H9 (cell line): ENCODE results near the gene SCIMP. TPM values are rescaled to one million over a fixed set of nuclear protein-coding genes. Genes with fewer than 3 reads are reported as not detected.

ENCODE experiments used
- DNase-seq: peaks from one replicate; pipeline ENCODE4 v3.0.0-alpha.2; 2017
- H2AFZ ChIP-seq: one replicate; pipeline ENCODE4 v1.6.1; 2013; ENCODE audit warnings: mild to moderate bottlenecking, low read length, control low read depth, moderate library complexity
- H2AK5ac ChIP-seq: 2 replicates; pipeline ENCODE4 v1.6.1; 2013; ENCODE audit warnings: low read length, control low read depth, mixed read lengths; ENCODE audit not compliant: insufficient read length
- H2BK120ac ChIP-seq: one replicate; pipeline ENCODE4 v1.6.1; 2013; ENCODE audit warnings: low read depth, mild to moderate bottlenecking, low read length, control low read depth, inconsistent platforms; ENCODE audit not compliant: poor library complexity, severe bottlenecking
- H2BK12ac ChIP-seq: 2 replicates; pipeline ENCODE4 v1.6.1; 2013; ENCODE audit warnings: low read length, control low read depth, mixed read lengths, low read depth; ENCODE audit not compliant: insufficient read length
- H2BK15ac ChIP-seq: 2 replicates; pipeline ENCODE4 v1.6.1; 2013; ENCODE audit warnings: low read depth, low read length, control low read depth
- H2BK20ac ChIP-seq: one replicate; pipeline ENCODE4 v1.6.1; 2013; ENCODE audit warnings: low read depth, mild to moderate bottlenecking, low read length, control low read depth, inconsistent platforms; ENCODE audit not compliant: poor library complexity, severe bottlenecking
- H2BK5ac ChIP-seq: 2 replicates; pipeline ENCODE4 v1.6.1; 2013; ENCODE audit warnings: low read length, control low read depth, mixed read lengths; ENCODE audit not compliant: insufficient read length
- H3K14ac ChIP-seq: 2 replicates; pipeline ENCODE4 v1.6.1; 2013; ENCODE audit warnings: low read length, control low read depth; ENCODE audit not compliant: insufficient read depth
- H3K18ac ChIP-seq: 2 replicates; pipeline ENCODE4 v1.6.1; 2013; ENCODE audit warnings: low read depth, mild to moderate bottlenecking, mixed read lengths, low read length, control low read depth; ENCODE audit not compliant: insufficient read length
- H3K23ac ChIP-seq: 2 replicates; pipeline ENCODE4 v1.6.1; 2013; ENCODE audit warnings: low read length, control low read depth, mixed read lengths, low read depth; ENCODE audit not compliant: insufficient read length
- H3K23me2 ChIP-seq: 2 replicates; pipeline ENCODE4 v1.6.1; 2013; ENCODE audit warnings: low read depth, mild to moderate bottlenecking, mixed read lengths, low read length, control low read depth; ENCODE audit not compliant: insufficient read length, poor library complexity, severe bottlenecking
- H3K27ac ChIP-seq: 2 replicates; pipeline ENCODE4 v1.5.1; 2013; ENCODE audit warnings: low read length, control low read depth, mixed read lengths, low read depth; ENCODE audit not compliant: insufficient read length
- H3K27me3 ChIP-seq: 2 replicates; pipeline ENCODE4 v1.6.1; 2013; ENCODE audit warnings: low read length, control low read depth, inconsistent platforms; ENCODE audit not compliant: insufficient read depth
- H3K4ac ChIP-seq: 2 replicates; pipeline ENCODE4 v1.6.1; 2013; ENCODE audit warnings: low read depth, mild to moderate bottlenecking, control low read depth, inconsistent platforms, low read length, moderate library complexity
- H3K4me1 ChIP-seq: 2 replicates; pipeline ENCODE4 v1.6.1; 2013; ENCODE audit warnings: low read length, control low read depth, inconsistent platforms; ENCODE audit not compliant: insufficient read depth
- H3K4me2 ChIP-seq: 2 replicates; pipeline ENCODE4 v1.6.1; 2013; ENCODE audit warnings: low read length, control low read depth, mixed read lengths; ENCODE audit not compliant: insufficient read length, insufficient read depth
- H3K56ac ChIP-seq: 2 replicates; pipeline ENCODE4 v1.6.1; 2013; ENCODE audit warnings: low read depth, mild to moderate bottlenecking, mixed read lengths, low read length, control low read depth; ENCODE audit not compliant: insufficient read length
- H3K79me1 ChIP-seq: 2 replicates; pipeline ENCODE4 v1.6.1; 2013; ENCODE audit warnings: low read depth, mild to moderate bottlenecking, moderate library complexity, low read length, control low read depth, inconsistent platforms; ENCODE audit not compliant: insufficient read depth, poor library complexity, severe bottlenecking
- H3K79me2 ChIP-seq: 2 replicates; pipeline ENCODE4 v1.6.1; 2013; ENCODE audit warnings: low read length, control low read depth, inconsistent platforms; ENCODE audit not compliant: insufficient read depth
- H3K9ac ChIP-seq: 2 replicates; pipeline ENCODE4 v1.6.1; 2013; ENCODE audit warnings: low read length, control low read depth, mixed read lengths; ENCODE audit not compliant: insufficient read length; ENCODE audit errors: extremely low read depth
- H3K9me3 ChIP-seq: one replicate; pipeline ENCODE4 v1.6.1; 2013; ENCODE audit warnings: low read depth, low read length, inconsistent platforms; ENCODE audit not compliant: control insufficient read depth
- H3T11ph ChIP-seq: one replicate; pipeline ENCODE4 v1.6.1; 2013; ENCODE audit warnings: mild to moderate bottlenecking, low read length, control low read depth, inconsistent platforms
- H4K20me1 ChIP-seq: one replicate; pipeline ENCODE4 v1.6.1; 2013; ENCODE audit not compliant: control insufficient read depth, insufficient read length, insufficient read depth
- H4K5ac ChIP-seq: 2 replicates; pipeline ENCODE4 v1.6.1; 2013; ENCODE audit warnings: low read depth, mild to moderate bottlenecking, mixed read lengths, low read length, control low read depth; ENCODE audit not compliant: insufficient read length
- H4K8ac ChIP-seq: replicated peaks from 2 replicates; pipeline ENCODE4 v1.6.1; 2013; ENCODE audit warnings: low read length, control low read depth, mixed read lengths, low read depth; ENCODE audit not compliant: insufficient read length
- H4K91ac ChIP-seq: 2 replicates; pipeline ENCODE4 v1.6.1; 2013; ENCODE audit warnings: low read depth, mild to moderate bottlenecking, moderate library complexity, mixed read lengths, low read length, control low read depth; ENCODE audit not compliant: insufficient read length
- H3K27ac Mint-ChIP-seq, 3 experiments: 2 replicates in 2 of 3; 3 replicates in 1 of 3; pipeline ENCODE4 v1.8.0; 2020 to 2021; ENCODE audit warnings: mixed read lengths in 3 of 3, mild to moderate bottlenecking in 1 of 3, moderate library complexity in 1 of 3
- H3K27me3 Mint-ChIP-seq: 2 replicates; pipeline ENCODE4 v1.8.0; 2021; ENCODE audit warnings: low read depth, mild to moderate bottlenecking, moderate library complexity, mixed read lengths
- H3K36me3 Mint-ChIP-seq, 3 experiments: 2 replicates in 2 of 3; 3 replicates in 1 of 3; pipeline ENCODE4 v1.8.0; 2020 to 2021; ENCODE audit warnings: low read depth in 3 of 3, mixed read lengths in 3 of 3; ENCODE audit not compliant: insufficient read depth in 1 of 3
- H3K4me1 Mint-ChIP-seq, 2 experiments: 2 replicates each; pipeline ENCODE4 v1.8.0; 2020; ENCODE audit warnings: mixed read lengths in 2 of 2
- H3K4me3 Mint-ChIP-seq, 2 experiments: 2 replicates in 1 of 2; 3 replicates in 1 of 2; pipeline ENCODE4 v1.8.0; 2020 to 2021; ENCODE audit warnings: mild to moderate bottlenecking in 2 of 2, mixed read lengths in 2 of 2, moderate library complexity in 1 of 2
- H3K9me3 Mint-ChIP-seq, 2 experiments: 2 replicates in 1 of 2; 3 replicates in 1 of 2; pipeline ENCODE4 v1.8.0; 2020; ENCODE audit warnings: mild to moderate bottlenecking in 2 of 2, mixed read lengths in 2 of 2, moderate library complexity in 1 of 2
- CTCF ChIP-seq: fragments of 200-600 bp; sonication (generic); conservative IDR thresholded peaks from 3 replicates; pipeline ENCODE4 v1.8.0; 2021; ENCODE audit warnings: antibody characterized with exemption, mild to moderate bottlenecking
- WGBS: extraction: QIAGEN DNeasy Blood & Tissue Kit; methylation state at CpG from one replicate; pipeline ENCODE4 v1.1.7; 2013; ENCODE audit warnings: missing lambda C conversion rate, low lambda C conversion rate, mixed read lengths; ENCODE audit not compliant: insufficient read length; ENCODE audit errors: extremely low coverage; 5-methylcytosine and 5-hydroxymethylcytosine counted together
- total RNA-seq: library from RNA; stranded (reverse); gene quantifications from 2 replicates; pipeline ENCODE4 v1.2.1, GENCODE V29; 2021

SCIMP gene
- total RNA-seq, 1 experiment from 2014 or later = not detected

- Histone ChIP-seq H3K27ac (no peak overlapping the region), H3K79me2 (no peaks in the 10 kb centered on the region), H3K27me3 (no peaks in the 10 kb centered on the region), H3K23me2 (no peaks in the 10 kb centered on the region), H2BK120ac (no peak overlapping the region), H3K56ac (no peak overlapping the region), H4K5ac (no peak overlapping the region), H2BK15ac (no peak overlapping the region), H4K20me1 (no peaks in the 10 kb centered on the region), H2BK12ac (no peak overlapping the region), H3K9me3 (no peaks in the 10 kb centered on the region), H3T11ph (no peak overlapping the region), H4K91ac (no peak overlapping the region), H3K4me2 (no peak overlapping the region), H3K4ac (no peak overlapping the region), H3K79me1 (no peaks in the 10 kb centered on the region), H3K9ac (no peak overlapping the region), H3K18ac (no peak overlapping the region), H2AFZ (no peak overlapping the region), H3K4me1 (no peaks in the 10 kb centered on the region), H3K23ac (no peak overlapping the region), H2BK20ac (no peak overlapping the region), H2AK5ac (no peak overlapping the region), H2BK5ac (no peak overlapping the region), H4K8ac (no peak overlapping the region), H3K14ac (no peak overlapping the region)
- Mint-ChIP-seq H3K4me3 (no peak overlapping the region), H3K4me1 (no peaks in the 10 kb centered on the region), H3K27ac (no peak overlapping the region), H3K9me3 (peaks cover 0 to 4% of the 10 kb centered on the region in 2 experiments; a peak in 1 of 5 replicates), H3K27me3 (no peaks in the 10 kb centered on the region; the same call in 1 of the 2 replicates), H3K36me3 (no peaks in the 10 kb centered on the region)
- DNase-seq = no peak
- WGBS = no CpG with 5 or more reads among the region's 2 CpGs
- no peak for TF ChIP-seq CTCF
These were observed 27.8 kb upstream of the SCIMP start for GRCh38 chr17:5262416-5262991.
